A673 (cell line): ENCODE data around the gene ADTRP.

Source experiments
- CTCF ChIP-seq: fragments of 300-800, 200-600 bp; sonication (generic); conservative IDR thresholded peaks from 2 replicates; pipeline ENCODE4 v1.5.1; 2017; ENCODE audit warnings: low read depth, mild to moderate bottlenecking, antibody characterized with exemption, low read length, moderate library complexity, mixed read lengths
- EZH2 ChIP-seq: fragments of 200-600 bp; sonication (generic); IDR thresholded peaks from 2 replicates; pipeline ENCODE4 v1.6.1; 2017; ENCODE audit warnings: borderline replicate concordance, low read depth, mild to moderate bottlenecking, mixed read lengths, antibody characterized with exemption, low read length; ENCODE audit not compliant: poor library complexity, severe bottlenecking

DNA sequence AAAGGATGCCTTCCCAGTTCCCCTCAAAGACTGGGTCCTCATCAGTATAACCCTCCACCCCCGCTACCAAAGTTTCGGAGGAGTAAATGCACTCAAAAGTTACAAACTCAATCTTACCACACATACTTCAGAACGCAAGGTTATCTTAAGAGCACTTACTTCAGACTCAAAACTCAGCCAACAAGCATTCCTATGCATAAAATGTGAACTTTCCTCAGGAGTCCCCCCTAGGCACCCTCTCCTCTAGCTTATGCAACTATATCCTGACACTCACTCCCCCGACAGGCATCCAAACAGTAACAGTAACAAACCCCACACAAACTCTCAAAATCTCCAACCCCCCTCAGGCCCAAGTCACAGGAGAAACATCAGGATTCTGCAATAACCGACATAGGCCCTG, 11.1 kb upstream of the ADTRP start:
- TF ChIP-seq CTCF, result no peak
- no peak for TF ChIP-seq EZH2
